CD14-positive monocyte (primary cell): ENCODE results near the gene ZFP37. TPM values are rescaled to one million over a fixed set of nuclear protein-coding genes. Genes with fewer than 3 reads are reported as not detected.

Source experiments
- DNase-seq, 3 donors: peaks; one replicate each; pipeline ENCODE4 v3.0.0-alpha.2; 2011 to 2022
- H2AFZ ChIP-seq: 2 replicates; pipeline ENCODE4 v1.6.0; 2012; ENCODE audit warnings: mild to moderate bottlenecking, low read depth, low read length, inconsistent platforms; ENCODE audit not compliant: insufficient read depth, poor library complexity, severe bottlenecking
- H3K27ac ChIP-seq, 2 donors: 1 replicate in 1 of 2; 2 replicates in 1 of 2; pipeline ENCODE4 v1.5.1; 2012 to 2013; ENCODE audit warnings: low read length in 2 of 2, control low read depth in 1 of 2, inconsistent platforms in 1 of 2, low read depth in 1 of 2, mild to moderate bottlenecking in 1 of 2
- H3K27me3 ChIP-seq, 2 donors: one replicate each; pipeline versions ENCODE4 v1.6.0 to v1.6.1; 2011 to 2013; ENCODE audit warnings: low read length in 2 of 2; ENCODE audit not compliant: control insufficient read depth in 2 of 2, insufficient read depth in 2 of 2
- H3K36me3 ChIP-seq, 2 donors: replicated peaks in 1 of 2; 1 replicate in 1 of 2; 2 replicates in 1 of 2; pipeline versions ENCODE4 v1.5.1 to v1.6.1; 2012 to 2013; ENCODE audit warnings: low read length in 2 of 2, control low read depth in 1 of 2, inconsistent platforms in 1 of 2, mild to moderate bottlenecking in 1 of 2; ENCODE audit not compliant: insufficient read depth in 2 of 2, control insufficient read depth in 1 of 2
- H3K4me1 ChIP-seq, 2 donors: 1 replicate in 1 of 2; 2 replicates in 1 of 2; pipeline versions ENCODE4 v1.5.1 to v1.6.1; 2012 to 2013; ENCODE audit warnings: low read length in 2 of 2, control low read depth in 1 of 2, inconsistent platforms in 1 of 2, mild to moderate bottlenecking in 1 of 2, moderate library complexity in 1 of 2; ENCODE audit not compliant: insufficient read depth in 2 of 2, control insufficient read depth in 1 of 2
- H3K4me2 ChIP-seq: replicated peaks from 2 replicates; pipeline ENCODE3; 2012; ENCODE audit warnings: low read length, moderate library complexity, mild to moderate bottlenecking; ENCODE audit not compliant: poor library complexity, severe bottlenecking; ENCODE audit errors: extremely low read depth
- H3K4me3 ChIP-seq, 3 experiments: fragments of 200-600 bp in 1 of 3; sonication (generic) in 1 of 3; replicated peaks in 1 of 3; 1 replicate in 2 of 3; 2 replicates in 1 of 3; pipeline ENCODE4 v1.5.1; 2011 to 2013; ENCODE audit warnings: low read length in 3 of 3, mild to moderate bottlenecking in 3 of 3, control low read depth in 2 of 3, low read depth in 2 of 3, inconsistent platforms in 1 of 3, moderate library complexity in 1 of 3
- H3K79me2 ChIP-seq: 2 replicates; pipeline ENCODE4 v1.6.0; 2012; ENCODE audit warnings: mild to moderate bottlenecking, control low read depth, inconsistent platforms, low read length, moderate library complexity; ENCODE audit not compliant: insufficient read depth
- H3K9ac ChIP-seq: 2 replicates; pipeline ENCODE4 v1.6.0; 2017; ENCODE audit warnings: low read length, mild to moderate bottlenecking; ENCODE audit not compliant: insufficient read depth, poor library complexity, severe bottlenecking
- H3K9me3 ChIP-seq, 2 donors: replicated peaks in 1 of 2; 1 replicate in 1 of 2; 2 replicates in 1 of 2; pipeline versions ENCODE4 v1.5.1 to v1.6.1; 2012 to 2013; ENCODE audit warnings: low read length in 2 of 2, control low read depth in 1 of 2; ENCODE audit not compliant: control insufficient read depth in 1 of 2, insufficient read depth in 1 of 2
- H4K20me1 ChIP-seq: 2 replicates; pipeline ENCODE4 v1.6.0; 2012; ENCODE audit warnings: mild to moderate bottlenecking, low read length, control low read depth, moderate library complexity; ENCODE audit not compliant: insufficient read depth
- H3K27ac Mint-ChIP-seq, 7 donors: one replicate each; pipeline ENCODE4 v1.8.0; 2020; ENCODE audit warnings: mild to moderate bottlenecking in 7 of 7, mixed read lengths in 7 of 7, moderate library complexity in 6 of 7, inconsistent platforms in 2 of 7
- H3K27me3 Mint-ChIP-seq, 3 donors: one replicate each; pipeline ENCODE4 v1.8.0; 2021 to 2022; ENCODE audit warnings: low read depth in 3 of 3, mild to moderate bottlenecking in 3 of 3, mixed read lengths in 3 of 3, moderate library complexity in 3 of 3, inconsistent platforms in 1 of 3
- H3K36me3 Mint-ChIP-seq, 2 donors: one replicate each; pipeline ENCODE4 v1.8.0; 2020; ENCODE audit warnings: mixed read lengths in 2 of 2, inconsistent platforms in 1 of 2, mild to moderate bottlenecking in 1 of 2
- H3K4me1 Mint-ChIP-seq: one replicate; pipeline ENCODE4 v1.8.0; 2020; ENCODE audit warnings: mild to moderate bottlenecking, mixed read lengths
- H3K4me3 Mint-ChIP-seq, 2 donors: one replicate each; pipeline ENCODE4 v1.8.0; 2020; ENCODE audit warnings: mild to moderate bottlenecking in 2 of 2, mixed read lengths in 2 of 2, moderate library complexity in 1 of 2
- H3K9me3 Mint-ChIP-seq, 7 donors: one replicate each; pipeline ENCODE4 v1.8.0; 2020 to 2022; ENCODE audit warnings: mixed read lengths in 7 of 7, mild to moderate bottlenecking in 6 of 7, moderate library complexity in 6 of 7, inconsistent platforms in 2 of 7
- WGBS: methylation state at CpG from one replicate; pipeline ENCODE4 v1.1.5; 2013; ENCODE audit warnings: missing lambda C conversion rate; ENCODE audit not compliant: insufficient coverage; 5-methylcytosine and 5-hydroxymethylcytosine counted together
- intact Hi-C, 2 donors: fragments of 100-400 bp; cut with micrococcal nuclease; formaldehyde crosslinking; loops; one replicate each; pipeline versions ENCODE4 v1.15.0 to v1.15.1; 2023
- polyA plus RNA-seq, 3 donors: library from polyadenylated mRNA; depleted of rRNA in 1 of 3; unstranded in 2 of 3; stranded (reverse) in 1 of 3; fragments of 300-500 nt in 2 of 3; fragments of >200 nt in 1 of 3; fragmentation: Illumina TruSeq in 2 of 3; gene quantifications; 1 replicate in 2 of 3; 2 replicates in 1 of 3; pipeline ENCODE4 v1.2.3, GENCODE V29; 2012 to 2021
- TF ChIP-seq, protein P1 (sequence below): fragments of 200-600 bp; IDR thresholded peaks from one replicate; pipeline ENCODE4 v1.8.0; 2022; ENCODE audit warnings: antibody characterized with exemption, mild to moderate bottlenecking

The ZFP37 gene
- polyA plus RNA-seq, 3 donors: 0.07 to 0.38 (median 0.13) TPM

GRCh38 chr9:113012492-113012891 lies 44.0 kb downstream of the ZFP37 start:
- Mint-ChIP-seq H3K9me3 (peaks cover 25 to 84% (median 60%) of the 10 kb centered on the region in 7 donors), H3K4me1 (peaks cover 12% of the 10 kb centered on the region), H3K27me3 (peaks cover 12 to 20% (median 15%) of the 10 kb centered on the region in 3 donors), H3K4me3 (peak overlapping the region in 1 of 2 donors; percentile 87), H3K36me3 (peaks cover 0 to 6% of the 10 kb centered on the region in 2 donors), H3K27ac (no peak overlapping the region)
- intact Hi-C loops: no loop called here
- H3K4me2 ChIP-seq: peak overlapping the region; percentile 29
- H3K9ac ChIP-seq: no peak overlapping the region
- peak overlapping the region in 1 of 3 experiments; percentile 60 for H3K4me3 ChIP-seq
- no peaks in the 10 kb centered on the region for H3K79me2 ChIP-seq
- H3K4me1 ChIP-seq: no peaks in the 10 kb centered on the region
- TF ChIP-seq, protein P1, sequence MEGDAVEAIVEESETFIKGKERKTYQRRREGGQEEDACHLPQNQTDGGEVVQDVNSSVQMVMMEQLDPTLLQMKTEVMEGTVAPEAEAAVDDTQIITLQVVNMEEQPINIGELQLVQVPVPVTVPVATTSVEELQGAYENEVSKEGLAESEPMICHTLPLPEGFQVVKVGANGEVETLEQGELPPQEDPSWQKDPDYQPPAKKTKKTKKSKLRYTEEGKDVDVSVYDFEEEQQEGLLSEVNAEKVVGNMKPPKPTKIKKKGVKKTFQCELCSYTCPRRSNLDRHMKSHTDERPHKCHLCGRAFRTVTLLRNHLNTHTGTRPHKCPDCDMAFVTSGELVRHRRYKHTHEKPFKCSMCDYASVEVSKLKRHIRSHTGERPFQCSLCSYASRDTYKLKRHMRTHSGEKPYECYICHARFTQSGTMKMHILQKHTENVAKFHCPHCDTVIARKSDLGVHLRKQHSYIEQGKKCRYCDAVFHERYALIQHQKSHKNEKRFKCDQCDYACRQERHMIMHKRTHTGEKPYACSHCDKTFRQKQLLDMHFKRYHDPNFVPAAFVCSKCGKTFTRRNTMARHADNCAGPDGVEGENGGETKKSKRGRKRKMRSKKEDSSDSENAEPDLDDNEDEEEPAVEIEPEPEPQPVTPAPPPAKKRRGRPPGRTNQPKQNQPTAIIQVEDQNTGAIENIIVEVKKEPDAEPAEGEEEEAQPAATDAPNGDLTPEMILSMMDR: no peak
- H3K27ac ChIP-seq: no peak overlapping the region
- peaks cover 30 to 62% of the 10 kb centered on the region in 2 donors for H3K9me3 ChIP-seq
- peaks cover 0 to 10% of the 10 kb centered on the region in 2 donors for H3K27me3 ChIP-seq
- WGBS: no CpG with 5 or more reads among the region's 9 CpGs
- H4K20me1 ChIP-seq: no peaks in the 10 kb centered on the region
- H3K36me3 ChIP-seq: no peaks in the 10 kb centered on the region
- no peak overlapping the region for H2AFZ ChIP-seq
- DNase-seq: no peak

- Mint-ChIP-seq H3K4me1 (peaks cover 12% of the 10 kb centered on the region), H3K27me3 (peaks cover 12 to 20% (median 15%) of the 10 kb centered on the region in 3 donors), H3K9me3 (peaks cover 25 to 84% (median 59%) of the 10 kb centered on the region in 7 donors), H3K4me3 (peak within 1 kb of the TSS; percentile 82 to 87), H3K27ac (peak within 1 kb of the TSS in 2 of 7 donors; percentile 15 to 60), H3K36me3 (peaks cover 0 to 6% of the 10 kb centered on the region in 2 donors)
- DNase-seq: peak in 1 of 3 donors; percentile 2
- TF ChIP-seq, protein P1: no peak
- intact Hi-C loops: no loop called here
- no peak within 1 kb of the TSS for H3K9ac ChIP-seq
- H3K4me3 ChIP-seq: peak within 1 kb of the TSS; percentile 6 to 60 (median 7)
- peaks cover 0 to 10% of the 10 kb centered on the region in 2 donors for H3K27me3 ChIP-seq
- H3K36me3 ChIP-seq: no peaks in the 10 kb centered on the region
- WGBS: 3% methylated on average over 17 of the region's 30 CpGs
- peak within 1 kb of the TSS; percentile 29 for H3K4me2 ChIP-seq
- H3K4me1 ChIP-seq: no peaks in the 10 kb centered on the region
- no peaks in the 10 kb centered on the region for H4K20me1 ChIP-seq
- H3K79me2 ChIP-seq: no peaks in the 10 kb centered on the region
- peak within 1 kb of the TSS; percentile 75 for H2AFZ ChIP-seq
- H3K27ac ChIP-seq: no peak within 1 kb of the TSS
- H3K9me3 ChIP-seq: peaks cover 30 to 57% of the 10 kb centered on the region in 2 donors
These were observed 44.6 kb downstream of the ZFP37 start, which contains the start of gene ZNF883 for GRCh38 chr9:113011911-113012381. TSS of gene ZNF883 (minus strand) at chr9:113012192.
